CD14-positive monocyte (primary cell): ENCODE data around the gene LEKR1. TPM values are rescaled to one million over a fixed set of nuclear protein-coding genes. Genes with fewer than 3 reads are reported as not detected.

Experiments used
- DNase-seq, 3 donors: peaks; one replicate each; pipeline ENCODE4 v3.0.0-alpha.2; 2011 to 2022
- H2AFZ ChIP-seq: 2 replicates; pipeline ENCODE4 v1.6.0; 2012; ENCODE audit warnings: mild to moderate bottlenecking, low read depth, low read length, inconsistent platforms; ENCODE audit not compliant: insufficient read depth, poor library complexity, severe bottlenecking
- H3K27ac ChIP-seq, 2 donors: 1 replicate in 1 of 2; 2 replicates in 1 of 2; pipeline ENCODE4 v1.5.1; 2012 to 2013; ENCODE audit warnings: low read length in 2 of 2, control low read depth in 1 of 2, inconsistent platforms in 1 of 2, low read depth in 1 of 2, mild to moderate bottlenecking in 1 of 2
- H3K27me3 ChIP-seq, 2 donors: one replicate each; pipeline versions ENCODE4 v1.6.0 to v1.6.1; 2011 to 2013; ENCODE audit warnings: low read length in 2 of 2; ENCODE audit not compliant: control insufficient read depth in 2 of 2, insufficient read depth in 2 of 2
- H3K36me3 ChIP-seq, 2 donors: replicated peaks in 1 of 2; 1 replicate in 1 of 2; 2 replicates in 1 of 2; pipeline versions ENCODE4 v1.5.1 to v1.6.1; 2012 to 2013; ENCODE audit warnings: low read length in 2 of 2, control low read depth in 1 of 2, inconsistent platforms in 1 of 2, mild to moderate bottlenecking in 1 of 2; ENCODE audit not compliant: insufficient read depth in 2 of 2, control insufficient read depth in 1 of 2
- H3K4me1 ChIP-seq, 2 donors: 1 replicate in 1 of 2; 2 replicates in 1 of 2; pipeline versions ENCODE4 v1.5.1 to v1.6.1; 2012 to 2013; ENCODE audit warnings: low read length in 2 of 2, control low read depth in 1 of 2, inconsistent platforms in 1 of 2, mild to moderate bottlenecking in 1 of 2, moderate library complexity in 1 of 2; ENCODE audit not compliant: insufficient read depth in 2 of 2, control insufficient read depth in 1 of 2
- H3K4me2 ChIP-seq: replicated peaks from 2 replicates; pipeline ENCODE3; 2012; ENCODE audit warnings: low read length, moderate library complexity, mild to moderate bottlenecking; ENCODE audit not compliant: poor library complexity, severe bottlenecking; ENCODE audit errors: extremely low read depth
- H3K4me3 ChIP-seq, 3 experiments: fragments of 200-600 bp in 1 of 3; sonication (generic) in 1 of 3; replicated peaks in 1 of 3; 1 replicate in 2 of 3; 2 replicates in 1 of 3; pipeline ENCODE4 v1.5.1; 2011 to 2013; ENCODE audit warnings: low read length in 3 of 3, mild to moderate bottlenecking in 3 of 3, control low read depth in 2 of 3, low read depth in 2 of 3, inconsistent platforms in 1 of 3, moderate library complexity in 1 of 3
- H3K79me2 ChIP-seq: 2 replicates; pipeline ENCODE4 v1.6.0; 2012; ENCODE audit warnings: mild to moderate bottlenecking, control low read depth, inconsistent platforms, low read length, moderate library complexity; ENCODE audit not compliant: insufficient read depth
- H3K9ac ChIP-seq: 2 replicates; pipeline ENCODE4 v1.6.0; 2017; ENCODE audit warnings: low read length, mild to moderate bottlenecking; ENCODE audit not compliant: insufficient read depth, poor library complexity, severe bottlenecking
- H3K9me3 ChIP-seq, 2 donors: replicated peaks in 1 of 2; 1 replicate in 1 of 2; 2 replicates in 1 of 2; pipeline versions ENCODE4 v1.5.1 to v1.6.1; 2012 to 2013; ENCODE audit warnings: low read length in 2 of 2, control low read depth in 1 of 2; ENCODE audit not compliant: control insufficient read depth in 1 of 2, insufficient read depth in 1 of 2
- H4K20me1 ChIP-seq: 2 replicates; pipeline ENCODE4 v1.6.0; 2012; ENCODE audit warnings: mild to moderate bottlenecking, low read length, control low read depth, moderate library complexity; ENCODE audit not compliant: insufficient read depth
- H3K27ac Mint-ChIP-seq, 7 donors: one replicate each; pipeline ENCODE4 v1.8.0; 2020; ENCODE audit warnings: mild to moderate bottlenecking in 7 of 7, mixed read lengths in 7 of 7, moderate library complexity in 6 of 7, inconsistent platforms in 2 of 7
- H3K27me3 Mint-ChIP-seq, 3 donors: one replicate each; pipeline ENCODE4 v1.8.0; 2021 to 2022; ENCODE audit warnings: low read depth in 3 of 3, mild to moderate bottlenecking in 3 of 3, mixed read lengths in 3 of 3, moderate library complexity in 3 of 3, inconsistent platforms in 1 of 3
- H3K36me3 Mint-ChIP-seq, 2 donors: one replicate each; pipeline ENCODE4 v1.8.0; 2020; ENCODE audit warnings: mixed read lengths in 2 of 2, inconsistent platforms in 1 of 2, mild to moderate bottlenecking in 1 of 2
- H3K4me1 Mint-ChIP-seq: one replicate; pipeline ENCODE4 v1.8.0; 2020; ENCODE audit warnings: mild to moderate bottlenecking, mixed read lengths
- H3K4me3 Mint-ChIP-seq, 2 donors: one replicate each; pipeline ENCODE4 v1.8.0; 2020; ENCODE audit warnings: mild to moderate bottlenecking in 2 of 2, mixed read lengths in 2 of 2, moderate library complexity in 1 of 2
- H3K9me3 Mint-ChIP-seq, 7 donors: one replicate each; pipeline ENCODE4 v1.8.0; 2020 to 2022; ENCODE audit warnings: mixed read lengths in 7 of 7, mild to moderate bottlenecking in 6 of 7, moderate library complexity in 6 of 7, inconsistent platforms in 2 of 7
- WGBS: methylation state at CpG from one replicate; pipeline ENCODE4 v1.1.5; 2013; ENCODE audit warnings: missing lambda C conversion rate; ENCODE audit not compliant: insufficient coverage; 5-methylcytosine and 5-hydroxymethylcytosine counted together
- intact Hi-C, 2 donors: fragments of 100-400 bp; cut with micrococcal nuclease; formaldehyde crosslinking; loops; one replicate each; pipeline versions ENCODE4 v1.15.0 to v1.15.1; 2023
- polyA plus RNA-seq, 3 donors: library from polyadenylated mRNA; depleted of rRNA in 1 of 3; unstranded in 2 of 3; stranded (reverse) in 1 of 3; fragments of 300-500 nt in 2 of 3; fragments of >200 nt in 1 of 3; fragmentation: Illumina TruSeq in 2 of 3; gene quantifications; 1 replicate in 2 of 3; 2 replicates in 1 of 3; pipeline ENCODE4 v1.2.3, GENCODE V29; 2012 to 2021
- TF ChIP-seq, protein P1 (sequence below): fragments of 200-600 bp; IDR thresholded peaks from one replicate; pipeline ENCODE4 v1.8.0; 2022; ENCODE audit warnings: antibody characterized with exemption, mild to moderate bottlenecking

The LEKR1 gene
- polyA plus RNA-seq, 3 donors: 0.51 to 0.80 TPM; not detected in 1

DNA sequence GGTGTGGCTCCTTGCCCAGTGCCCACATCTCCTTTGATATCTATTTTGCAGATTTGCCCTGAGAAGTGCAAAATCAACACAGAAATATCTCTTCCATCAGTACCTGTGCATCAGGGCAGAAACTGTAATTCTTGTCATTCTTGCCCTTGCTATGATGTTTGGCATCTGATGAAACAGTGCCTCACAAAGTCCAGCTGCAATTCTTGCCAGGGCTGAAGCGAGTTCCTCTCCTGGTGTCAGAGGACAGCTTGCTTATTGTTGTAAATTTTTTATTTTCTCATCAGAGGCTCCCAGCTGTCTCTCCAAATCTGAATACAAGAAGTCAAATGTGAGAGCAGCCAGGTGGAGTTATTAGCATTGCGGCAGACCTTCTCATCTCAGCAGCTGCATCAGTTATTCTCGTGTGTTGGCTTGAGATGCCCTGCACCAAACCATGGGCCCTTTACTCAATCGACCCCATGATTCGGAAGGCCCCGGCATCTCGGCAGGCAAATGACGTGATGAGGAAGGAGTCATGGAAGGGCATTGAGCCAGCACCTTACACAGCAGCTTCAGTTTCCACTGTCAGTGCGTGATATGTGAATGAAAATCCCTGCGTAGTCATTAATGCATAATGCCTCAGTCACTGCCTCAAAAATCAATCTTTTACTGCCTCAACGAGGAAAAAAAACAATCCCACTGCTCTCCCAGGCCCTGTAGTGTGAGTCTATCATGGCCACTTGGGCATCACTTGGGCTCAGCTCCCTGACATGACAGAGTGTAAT is 240.4 kb downstream of the LEKR1 start:
- intact Hi-C loops: no loop called here
- Histone ChIP-seq H2AFZ (no peak overlapping the region), H4K20me1 (no peaks in the 10 kb centered on the region), H3K4me1 (peaks cover 7 to 8% of the 10 kb centered on the region in 2 donors), H3K79me2 (no peaks in the 10 kb centered on the region), H3K4me2 (no peak overlapping the region), H3K9me3 (no peaks in the 10 kb centered on the region), H3K27ac (no peak overlapping the region), H3K9ac (no peak overlapping the region), H3K36me3 (no peaks in the 10 kb centered on the region), H3K27me3 (no peaks in the 10 kb centered on the region), H3K4me3 (no peak overlapping the region)
- TF ChIP-seq, protein P1, sequence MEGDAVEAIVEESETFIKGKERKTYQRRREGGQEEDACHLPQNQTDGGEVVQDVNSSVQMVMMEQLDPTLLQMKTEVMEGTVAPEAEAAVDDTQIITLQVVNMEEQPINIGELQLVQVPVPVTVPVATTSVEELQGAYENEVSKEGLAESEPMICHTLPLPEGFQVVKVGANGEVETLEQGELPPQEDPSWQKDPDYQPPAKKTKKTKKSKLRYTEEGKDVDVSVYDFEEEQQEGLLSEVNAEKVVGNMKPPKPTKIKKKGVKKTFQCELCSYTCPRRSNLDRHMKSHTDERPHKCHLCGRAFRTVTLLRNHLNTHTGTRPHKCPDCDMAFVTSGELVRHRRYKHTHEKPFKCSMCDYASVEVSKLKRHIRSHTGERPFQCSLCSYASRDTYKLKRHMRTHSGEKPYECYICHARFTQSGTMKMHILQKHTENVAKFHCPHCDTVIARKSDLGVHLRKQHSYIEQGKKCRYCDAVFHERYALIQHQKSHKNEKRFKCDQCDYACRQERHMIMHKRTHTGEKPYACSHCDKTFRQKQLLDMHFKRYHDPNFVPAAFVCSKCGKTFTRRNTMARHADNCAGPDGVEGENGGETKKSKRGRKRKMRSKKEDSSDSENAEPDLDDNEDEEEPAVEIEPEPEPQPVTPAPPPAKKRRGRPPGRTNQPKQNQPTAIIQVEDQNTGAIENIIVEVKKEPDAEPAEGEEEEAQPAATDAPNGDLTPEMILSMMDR: no peak
- no peak overlapping the region for H3K27ac Mint-ChIP-seq
- peaks cover 0 to 2% (median 0%) of the 10 kb centered on the region in 7 donors for H3K9me3 Mint-ChIP-seq
- H3K4me3 Mint-ChIP-seq: no peak overlapping the region
- H3K4me1 Mint-ChIP-seq: peaks cover 11% of the 10 kb centered on the region
- DNase-seq: no peak
- no peaks in the 10 kb centered on the region for H3K36me3 Mint-ChIP-seq
- H3K27me3 Mint-ChIP-seq: peaks cover 2 to 6% (median 4%) of the 10 kb centered on the region in 3 donors
- WGBS: 94% methylated on average over 8 of the region's 11 CpGs

DNA sequence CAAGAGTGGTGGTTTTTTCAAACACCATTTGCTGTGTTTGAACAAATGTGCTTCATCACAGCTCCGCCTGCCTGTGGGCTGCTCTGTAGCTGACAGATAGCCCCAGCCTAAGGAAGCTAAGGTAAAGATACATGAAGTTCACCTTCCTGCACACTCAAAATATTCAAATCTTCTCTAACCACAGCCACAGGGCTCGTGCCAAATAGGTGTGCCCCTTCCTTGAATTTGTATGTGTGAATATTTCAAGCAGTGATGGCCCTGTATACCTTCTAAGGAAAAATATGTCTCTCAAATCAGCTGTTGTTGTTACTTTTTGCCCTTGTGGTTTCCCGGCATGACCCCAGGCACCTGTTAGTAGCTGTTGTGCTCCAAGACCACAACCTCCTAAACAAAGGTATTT is 241.0 kb downstream of the LEKR1 start:
- Mint-ChIP-seq H3K27me3 (peaks cover 2 to 6% (median 4%) of the 10 kb centered on the region in 3 donors), H3K4me3 (no peak overlapping the region), H3K27ac (peak overlapping the region in 1 of 7 donors; percentile 7), H3K4me1 (peaks cover 11% of the 10 kb centered on the region), H3K36me3 (no peaks in the 10 kb centered on the region), H3K9me3 (peaks cover 0 to 2% (median 0%) of the 10 kb centered on the region in 7 donors)
- Histone ChIP-seq H3K9me3 (no peaks in the 10 kb centered on the region), H3K27ac (no peak overlapping the region), H3K27me3 (no peaks in the 10 kb centered on the region), H4K20me1 (no peaks in the 10 kb centered on the region), H3K36me3 (no peaks in the 10 kb centered on the region), H3K4me3 (no peak overlapping the region), H3K79me2 (no peaks in the 10 kb centered on the region), H3K9ac (no peak overlapping the region), H3K4me1 (peaks cover 7 to 8% of the 10 kb centered on the region in 2 donors), H2AFZ (no peak overlapping the region), H3K4me2 (no peak overlapping the region)
- WGBS: no CpG with 5 or more reads among the region's 3 CpGs
- no peak for DNase-seq
- intact Hi-C loops: no loop called here
- TF ChIP-seq, protein P1: no peak
